ENCODE data around the gene TBL1XR1. TPM values are rescaled to one million over a fixed set of nuclear protein-coding genes. Genes with fewer than 3 reads are reported as not detected.
A peak's percentile ranks its signal among the peaks of the same experiment; 100 is the strongest.
"Not testable (repeated sequence)": the region's sequence is repeated elsewhere in the genome, so short reads cannot be mapped to it uniquely, and the experiment has no call there.

TBL1XR1 gene
- total and polyA plus RNA-seq, 3 experiments from 2014 or later = 36.3 to 193 (median 173) TPM

GRCh38 chr3:177179281-177180067 lies 17.8 kb downstream of the TBL1XR1 start:
- POLR2A ChIA-PET = no interaction called here
- Mint-ChIP-seq H3K4me3 (peak overlapping the region in 6 of 7 donors; percentile 35 to 67 (median 39)), H3K36me3 (peaks cover 0 to 12% (median 9%) of the 10 kb centered on the region in 3 donors), H3K4me1 (peaks cover 60 to 89% (median 87%) of the 10 kb centered on the region in 3 donors), H3K27ac (peak overlapping the region in 7 of 8 donors; percentile 29 to 84 (median 61)), H3K9me3 (no peaks in the 10 kb centered on the region), H3K27me3 (no peaks in the 10 kb centered on the region)
- CTCF ChIA-PET = no interaction called here
- H3K27ac ChIP-seq (ENCODE audit: low read depth, low read length) = no peak overlapping the region
- H3K36me3 ChIP-seq (ENCODE audit: insufficient read depth, low read length) = no peaks in the 10 kb centered on the region
- no peaks in the 10 kb centered on the region for H3K27me3 ChIP-seq (ENCODE audit: insufficient read depth, low read length, poor library complexity, severe bottlenecking)
- peaks cover 37% of the 10 kb centered on the region for H3K4me1 ChIP-seq (ENCODE audit: insufficient read depth, low read length)
- DNase-seq = no peak
- no peak overlapping the region for H3K4me3 ChIP-seq (ENCODE audit: low read length)
- no peaks in the 10 kb centered on the region for H3K9me3 ChIP-seq (ENCODE audit: low read length)

- DNase-seq = no peak
Measured at GRCh38 chr3:177177749-177178221, 19.5 kb downstream of the TBL1XR1 start.

GRCh38 chr3:177174607-177175170 lies 22.6 kb downstream of the TBL1XR1 start:
- no peaks in the 10 kb centered on the region for H3K27me3 Mint-ChIP-seq
- peaks cover 60 to 89% (median 84%) of the 10 kb centered on the region in 3 donors for H3K4me1 Mint-ChIP-seq
- ChIA-PET POLR2A (interaction anchor here (0.6 to 1.3 kb wide), 4 partner anchors 10 to 113 kb away, joined by 3 to 4 read pairs (median 4); partner anchors contain the start of gene TBL1XR1), CTCF (no interaction called here)
- Histone ChIP-seq H3K27ac (ENCODE audit: low read depth, low read length) (no peak overlapping the region), H3K4me3 (ENCODE audit: low read length) (no peak overlapping the region), H3K36me3 (ENCODE audit: insufficient read depth, low read length) (no peaks in the 10 kb centered on the region), H3K9me3 (ENCODE audit: low read length) (no peaks in the 10 kb centered on the region), H3K27me3 (ENCODE audit: insufficient read depth, low read length, poor library complexity, severe bottlenecking) (no peaks in the 10 kb centered on the region), H3K4me1 (ENCODE audit: insufficient read depth, low read length) (peaks cover 39% of the 10 kb centered on the region)
- H3K27ac Mint-ChIP-seq = peak overlapping the region in 5 of 8 donors; percentile 21 to 87 (median 58)
- H3K36me3 Mint-ChIP-seq = peaks cover 4 to 33% (median 10%) of the 10 kb centered on the region in 3 donors
- no peaks in the 10 kb centered on the region for H3K9me3 Mint-ChIP-seq
- no peak for DNase-seq
- peak overlapping the region in 5 of 7 donors; percentile 1 to 19 (median 7) for H3K4me3 Mint-ChIP-seq

More at GRCh38 chr3:177177749-177178221, 19.5 kb downstream of the TBL1XR1 start:
- Mint-ChIP-seq H3K9me3 (no peaks in the 10 kb centered on the region), H3K36me3 (peaks cover 4 to 15% (median 9%) of the 10 kb centered on the region in 3 donors), H3K27ac (peak overlapping the region in 7 of 8 donors; percentile 1 to 83 (median 32)), H3K4me1 (peaks cover 65 to 90% (median 87%) of the 10 kb centered on the region in 3 donors), H3K4me3 (peak overlapping the region in 2 of 7 donors; percentile 5 to 6), H3K27me3 (no peaks in the 10 kb centered on the region)
- ChIA-PET CTCF (no interaction called here), POLR2A (interaction anchor here (1.4 kb wide), 1 partner anchor 20 kb away, joined by 3 read pairs; the partner anchor contains the start of gene TBL1XR1)
- H3K4me1 ChIP-seq (ENCODE audit: insufficient read depth, low read length) = peaks cover 33% of the 10 kb centered on the region
- no peak overlapping the region for H3K27ac ChIP-seq (ENCODE audit: low read depth, low read length)
- H3K4me3 ChIP-seq (ENCODE audit: low read length) = no peak overlapping the region
- no peaks in the 10 kb centered on the region for H3K27me3 ChIP-seq (ENCODE audit: insufficient read depth, low read length, poor library complexity, severe bottlenecking)
- H3K36me3 ChIP-seq (ENCODE audit: insufficient read depth, low read length) = no peaks in the 10 kb centered on the region
- H3K9me3 ChIP-seq (ENCODE audit: low read length) = no peaks in the 10 kb centered on the region

- no peaks in the 10 kb centered on the region for H3K9me3 ChIP-seq (ENCODE audit: low read length)
- Mint-ChIP-seq H3K27me3 (no peaks in the 10 kb centered on the region), H3K36me3 (peaks cover 7 to 36% (median 7%) of the 10 kb centered on the region in 3 donors), H3K27ac (peak overlapping the region in 7 of 8 donors; percentile 33 to 91 (median 48)), H3K4me3 (peak overlapping the region in 4 of 7 donors; percentile 12 to 72 (median 20)), H3K4me1 (peaks cover 64 to 91% (median 86%) of the 10 kb centered on the region in 3 donors), H3K9me3 (no peaks in the 10 kb centered on the region)
- H3K4me1 ChIP-seq (ENCODE audit: insufficient read depth, low read length) = peaks cover 41% of the 10 kb centered on the region
- H3K36me3 ChIP-seq (ENCODE audit: insufficient read depth, low read length) = no peaks in the 10 kb centered on the region
- CTCF ChIA-PET = interaction anchor here (1.1 kb wide), 1 partner anchor 27 kb away, joined by 3 read pairs; no protein-coding TSS in a partner anchor
- no peak overlapping the region for H3K27ac ChIP-seq (ENCODE audit: low read depth, low read length)
- no peaks in the 10 kb centered on the region for H3K27me3 ChIP-seq (ENCODE audit: insufficient read depth, low read length, poor library complexity, severe bottlenecking)
- H3K4me3 ChIP-seq (ENCODE audit: low read length) = no peak overlapping the region
- POLR2A ChIA-PET = no interaction called here
- DNase-seq = no peak
Measured at GRCh38 chr3:177169936-177170722, 27.2 kb downstream of the TBL1XR1 start.

- peaks cover 68 to 90% (median 88%) of the 10 kb centered on the region in 3 donors for H3K4me1 Mint-ChIP-seq
- Histone ChIP-seq H3K36me3 (ENCODE audit: insufficient read depth, low read length) (no peaks in the 10 kb centered on the region), H3K27me3 (ENCODE audit: insufficient read depth, low read length, poor library complexity, severe bottlenecking) (no peaks in the 10 kb centered on the region), H3K27ac (ENCODE audit: low read depth, low read length) (no peak overlapping the region), H3K4me1 (ENCODE audit: insufficient read depth, low read length) (peaks cover 34% of the 10 kb centered on the region), H3K9me3 (ENCODE audit: low read length) (no peaks in the 10 kb centered on the region), H3K4me3 (ENCODE audit: low read length) (no peak overlapping the region)
- POLR2A ChIA-PET = no interaction called here
- no peaks in the 10 kb centered on the region for H3K9me3 Mint-ChIP-seq
- no peaks in the 10 kb centered on the region for H3K27me3 Mint-ChIP-seq
- peaks cover 10 to 38% (median 11%) of the 10 kb centered on the region in 3 donors for H3K36me3 Mint-ChIP-seq
- H3K27ac Mint-ChIP-seq = no peak overlapping the region
- DNase-seq = no peak
- no peak overlapping the region for H3K4me3 Mint-ChIP-seq
- CTCF ChIA-PET = no interaction called here
Measured at GRCh38 chr3:177168431-177168830, 28.9 kb downstream of the TBL1XR1 start.

- Mint-ChIP-seq H3K4me3 (no peak overlapping the region), H3K27me3 (no peaks in the 10 kb centered on the region), H3K4me1 (peaks cover 58 to 88% (median 87%) of the 10 kb centered on the region in 3 donors), H3K27ac (peak overlapping the region in 3 of 8 donors; percentile 6 to 43 (median 28)), H3K9me3 (peaks cover 0 to 9% (median 0%) of the 10 kb centered on the region in 5 donors), H3K36me3 (peaks cover 14 to 45% (median 18%) of the 10 kb centered on the region in 3 donors)
- Histone ChIP-seq H3K4me1 (ENCODE audit: insufficient read depth, low read length) (peaks cover 12% of the 10 kb centered on the region), H3K27me3 (ENCODE audit: insufficient read depth, low read length, poor library complexity, severe bottlenecking) (no peaks in the 10 kb centered on the region), H3K4me3 (ENCODE audit: low read length) (no peak overlapping the region), H3K9me3 (ENCODE audit: low read length) (no peaks in the 10 kb centered on the region), H3K27ac (ENCODE audit: low read depth, low read length) (no peak overlapping the region), H3K36me3 (ENCODE audit: insufficient read depth, low read length) (no peaks in the 10 kb centered on the region)
- DNase-seq = no peak
- CTCF ChIA-PET = interaction anchor here (1.0 kb wide), 1 partner anchor 32 kb away, joined by 3 read pairs; no protein-coding TSS in a partner anchor
- POLR2A ChIA-PET = no interaction called here
Measured at GRCh38 chr3:177162742-177163141, 34.5 kb downstream of the TBL1XR1 start.

GRCh38 chr3:177161603-177162002 lies 35.7 kb downstream of the TBL1XR1 start:
- peak overlapping the region in 1 of 7 donors; percentile 17 for H3K4me3 Mint-ChIP-seq
- H3K4me3 ChIP-seq (ENCODE audit: low read length); H3K27me3 ChIP-seq (ENCODE audit: insufficient read depth, low read length, poor library complexity, severe bottlenecking); CTCF ChIA-PET; DNase-seq; POLR2A ChIA-PET; H3K36me3 ChIP-seq (ENCODE audit: insufficient read depth, low read length); H3K9me3 Mint-ChIP-seq; H3K27me3 Mint-ChIP-seq; H3K9me3 ChIP-seq (ENCODE audit: low read length); H3K27ac ChIP-seq (ENCODE audit: low read depth, low read length): not testable (repeated sequence)
- peak overlapping the region in 5 of 8 donors; percentile 5 to 53 (median 38) for H3K27ac Mint-ChIP-seq
- peaks cover 14 to 41% (median 18%) of the 10 kb centered on the region in 3 donors for H3K36me3 Mint-ChIP-seq
- peaks cover 62 to 89% (median 89%) of the 10 kb centered on the region in 3 donors for H3K4me1 Mint-ChIP-seq
- H3K4me1 ChIP-seq (ENCODE audit: insufficient read depth, low read length) = peaks cover 21% of the 10 kb centered on the region
